ENCODE measurements around the gene TCEA2.
"Not testable (repeated sequence)": the region's sequence is repeated elsewhere in the genome, so short reads cannot be mapped to it uniquely, and the experiment has no call there.

TCEA2 gene

DNA sequence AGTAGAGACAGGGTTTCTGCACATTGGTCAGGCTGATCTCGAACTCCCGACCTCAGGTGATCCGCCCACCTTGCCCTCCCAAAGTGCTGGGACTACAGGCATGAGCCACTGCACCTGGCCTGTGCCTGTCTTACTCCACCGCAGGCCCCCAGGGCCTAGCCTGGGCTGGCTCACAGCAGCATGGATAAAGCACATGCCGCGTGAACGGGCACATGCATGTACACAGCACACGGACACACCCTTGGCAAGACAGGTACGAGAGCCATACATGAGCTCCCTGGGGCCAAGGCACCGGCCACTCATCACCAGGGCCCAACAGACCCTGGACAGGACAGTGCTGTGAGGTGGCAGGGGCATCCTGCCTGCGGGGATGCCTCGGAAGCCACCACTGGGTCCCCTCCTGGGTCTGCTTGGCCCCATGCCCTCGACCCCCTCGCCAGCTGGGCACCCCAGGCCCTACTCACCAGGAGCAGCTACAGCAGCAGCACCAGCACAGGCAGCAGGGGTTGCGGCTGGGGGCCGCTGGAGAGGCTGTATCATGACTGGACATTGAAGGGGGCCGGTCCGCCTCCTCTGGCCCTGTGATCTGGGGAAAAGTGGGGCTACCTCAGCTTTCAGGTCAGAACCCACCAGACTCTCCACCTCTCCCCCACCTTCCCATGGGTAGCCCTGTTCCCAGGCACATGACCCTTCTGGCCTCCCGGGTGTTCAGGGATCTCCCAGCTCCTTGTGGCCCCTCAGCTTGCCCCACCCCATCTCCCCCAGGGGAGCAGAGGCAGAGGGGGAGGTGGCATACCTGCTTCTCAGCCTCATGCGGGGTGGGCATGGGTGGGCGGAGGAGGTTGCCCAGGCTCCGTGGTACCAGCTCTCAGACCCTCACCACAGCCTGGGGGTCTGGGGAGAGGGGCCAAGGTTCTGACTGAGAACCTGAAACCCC is 13.3 kb downstream of the TCEA2 start:
- DNase-seq: no peak

DNA sequence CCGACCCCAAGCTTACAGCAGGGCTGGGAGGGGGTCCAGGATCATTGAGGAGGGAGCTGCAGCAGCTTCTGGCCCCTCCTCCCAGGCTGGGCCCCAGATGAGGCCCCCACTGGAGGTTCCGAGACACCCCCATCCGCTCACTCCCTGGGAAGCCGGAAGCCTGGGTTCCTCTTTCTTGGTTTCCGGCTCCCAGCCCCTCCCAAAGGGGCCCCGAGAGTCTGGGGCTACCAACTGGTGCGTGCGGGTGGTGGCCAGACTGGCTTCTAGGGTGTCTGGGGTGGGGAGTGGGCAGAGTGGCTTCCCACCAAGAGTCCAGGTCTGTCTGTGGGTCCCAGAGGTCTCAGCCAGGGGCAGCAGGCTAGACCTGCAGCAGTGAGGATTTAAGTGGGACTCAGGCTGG is 14.1 kb downstream of the TCEA2 start:
- peak in 5 of 56 donors; percentile 7 to 35 (median 23) for DNase-seq

GRCh38 chr20:64077541-64077875 is 14.5 kb downstream of the TCEA2 start:
- no peak for DNase-seq

GRCh38 chr20:64077876-64078551 is 15.0 kb downstream of the TCEA2 start:
- peak in 1 of 56 donors; percentile 5 for DNase-seq

GRCh38 chr20:64078934-64079272 is 15.9 kb downstream of the TCEA2 start:
- DNase-seq: no peak

DNA sequence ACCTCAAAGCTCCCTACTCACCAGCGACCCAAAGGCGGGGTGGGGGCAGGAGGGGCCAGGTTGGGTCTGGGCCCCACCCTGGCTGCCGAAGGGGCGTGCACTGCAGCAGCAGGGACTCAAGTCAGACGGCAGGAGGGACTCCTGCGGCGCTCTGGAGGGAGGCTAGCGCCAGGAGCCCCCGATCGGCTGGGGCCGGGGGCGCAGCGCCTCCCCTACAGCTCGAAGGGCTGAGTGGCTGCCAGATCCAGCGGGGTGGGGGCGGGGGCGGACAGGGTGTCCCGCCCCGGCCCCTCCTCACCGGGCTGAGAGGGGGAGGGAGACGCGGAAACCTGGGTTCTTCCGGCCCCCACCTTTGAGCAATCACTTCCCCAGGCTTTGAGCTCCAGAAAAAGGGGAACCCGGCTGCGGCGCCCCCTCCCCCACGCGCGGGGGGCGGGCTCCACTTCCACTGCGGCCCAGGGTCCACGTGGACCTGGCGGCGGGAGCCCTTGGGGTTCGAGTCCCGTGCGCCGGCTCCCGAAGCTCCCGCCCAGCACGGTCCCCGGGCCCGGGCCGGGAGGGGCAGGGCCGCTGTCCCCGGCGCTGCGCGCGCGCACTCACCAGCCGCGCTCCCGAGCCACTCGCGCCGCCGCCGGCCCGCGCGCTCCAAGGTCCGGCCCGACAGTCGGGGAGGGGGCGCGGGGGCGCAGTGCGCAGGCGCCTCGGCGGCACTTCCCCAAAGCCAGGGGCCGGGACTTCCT is 16.4 kb downstream of the TCEA2 start, which contains the start of gene RGS19:
Gene RGS19 (minus strand): TSS at position 246 of the 740 bp plus-strand sequence. CDS start 2,632 bp downstream, outside the sequence.
- DNase-seq: peak in 33 of 56 donors; percentile 26 to 78 (median 60)

DNA sequence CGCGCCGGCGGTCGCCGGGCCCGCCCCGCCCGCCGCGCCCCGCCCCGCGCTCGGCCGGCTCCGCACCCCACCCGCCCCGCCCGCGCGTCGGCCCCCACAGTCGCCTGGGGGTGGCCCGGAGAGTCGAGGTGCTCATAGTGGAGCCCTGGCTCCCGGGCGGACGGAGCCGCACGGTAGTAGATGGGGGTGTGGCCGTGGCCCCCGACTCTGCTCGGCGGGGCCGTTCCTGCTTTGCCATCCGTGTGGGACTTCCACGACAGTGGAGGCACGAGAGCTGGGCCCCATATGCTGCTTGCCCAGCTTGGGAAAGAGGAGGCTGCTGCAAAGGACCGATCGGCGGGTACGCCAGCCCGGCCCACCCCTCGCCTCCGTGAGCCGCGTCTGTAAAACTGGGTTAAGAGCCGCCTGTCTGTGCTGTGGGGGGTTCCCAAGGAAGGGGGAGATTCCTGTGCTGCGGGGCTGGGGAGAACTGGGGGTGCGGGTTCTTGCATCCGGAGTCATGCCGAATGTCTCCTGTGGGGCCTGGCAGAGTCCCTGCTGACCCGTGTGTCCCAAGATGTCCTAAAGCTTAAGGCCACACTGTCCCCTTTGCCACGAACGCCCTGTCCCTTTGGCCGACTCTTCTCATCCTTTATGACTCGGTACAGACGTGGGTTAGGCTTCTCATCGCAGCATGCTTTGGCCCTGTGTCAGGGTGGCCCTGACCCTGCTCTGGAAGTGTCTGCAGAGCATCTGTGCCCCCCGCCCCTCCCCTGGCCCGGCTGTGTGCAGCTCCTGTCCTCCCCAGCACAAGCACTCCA is 17.2 kb downstream of the TCEA2 start, which contains the start of gene OPRL1:
Gene OPRL1 (plus strand): TSS at position 70 of the 800 bp plus-strand sequence. CDS start 12,639 bp downstream, outside the sequence.
- DNase-seq: peak in 3 of 56 donors; percentile 38 to 64 (median 56)

- DNase-seq: no peak
These were observed 18.0 kb downstream of the TCEA2 start for GRCh38 chr20:64080813-64081623.

DNA sequence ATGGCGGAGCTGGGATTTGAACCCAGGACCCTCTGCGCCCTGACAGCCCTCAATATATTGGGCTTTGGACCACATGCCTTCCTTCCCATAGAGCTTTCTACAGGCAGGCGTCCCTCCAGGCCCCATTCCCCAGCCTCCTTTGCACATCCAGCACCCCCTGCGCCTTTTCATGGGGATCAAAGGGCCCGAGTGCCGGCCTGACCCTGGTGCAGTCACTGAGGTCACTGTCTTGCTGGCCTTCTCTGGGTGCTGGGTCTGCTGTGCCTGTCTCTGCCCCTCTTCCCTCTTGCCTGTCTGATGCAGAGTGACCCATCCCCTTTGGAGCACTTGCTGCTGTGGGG is 18.6 kb downstream of the TCEA2 start:
- DNase-seq: no peak

- DNase-seq: no peak
These were observed 19.2 kb downstream of the TCEA2 start for GRCh38 chr20:64082126-64082731.

GRCh38 chr20:64082820-64083377 is 19.9 kb downstream of the TCEA2 start:
- no peak for DNase-seq

DNA sequence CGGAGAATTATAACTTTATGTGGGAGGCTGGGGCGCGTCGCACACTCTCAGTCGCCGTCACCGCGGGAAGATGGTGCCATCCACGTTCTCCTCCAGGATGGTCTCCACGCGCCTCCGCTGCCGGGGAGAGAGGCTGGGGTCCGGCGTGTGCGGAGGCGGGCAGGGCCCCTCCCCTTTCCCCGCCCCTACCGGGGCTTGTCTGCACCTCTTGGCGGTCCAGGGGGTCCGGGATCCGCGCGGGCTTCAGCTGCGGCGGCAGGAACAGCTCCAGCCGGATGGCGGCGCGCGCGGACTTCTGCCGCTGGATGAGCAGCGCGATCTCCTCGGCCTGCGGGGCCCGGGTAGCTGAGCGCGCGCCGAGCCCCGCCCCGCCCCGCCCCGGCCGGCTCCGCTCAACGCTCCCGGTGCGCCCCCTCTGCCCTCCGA is 20.4 kb downstream of the TCEA2 start:
- peak in 38 of 56 donors; percentile 11 to 82 (median 54) for DNase-seq

DNA sequence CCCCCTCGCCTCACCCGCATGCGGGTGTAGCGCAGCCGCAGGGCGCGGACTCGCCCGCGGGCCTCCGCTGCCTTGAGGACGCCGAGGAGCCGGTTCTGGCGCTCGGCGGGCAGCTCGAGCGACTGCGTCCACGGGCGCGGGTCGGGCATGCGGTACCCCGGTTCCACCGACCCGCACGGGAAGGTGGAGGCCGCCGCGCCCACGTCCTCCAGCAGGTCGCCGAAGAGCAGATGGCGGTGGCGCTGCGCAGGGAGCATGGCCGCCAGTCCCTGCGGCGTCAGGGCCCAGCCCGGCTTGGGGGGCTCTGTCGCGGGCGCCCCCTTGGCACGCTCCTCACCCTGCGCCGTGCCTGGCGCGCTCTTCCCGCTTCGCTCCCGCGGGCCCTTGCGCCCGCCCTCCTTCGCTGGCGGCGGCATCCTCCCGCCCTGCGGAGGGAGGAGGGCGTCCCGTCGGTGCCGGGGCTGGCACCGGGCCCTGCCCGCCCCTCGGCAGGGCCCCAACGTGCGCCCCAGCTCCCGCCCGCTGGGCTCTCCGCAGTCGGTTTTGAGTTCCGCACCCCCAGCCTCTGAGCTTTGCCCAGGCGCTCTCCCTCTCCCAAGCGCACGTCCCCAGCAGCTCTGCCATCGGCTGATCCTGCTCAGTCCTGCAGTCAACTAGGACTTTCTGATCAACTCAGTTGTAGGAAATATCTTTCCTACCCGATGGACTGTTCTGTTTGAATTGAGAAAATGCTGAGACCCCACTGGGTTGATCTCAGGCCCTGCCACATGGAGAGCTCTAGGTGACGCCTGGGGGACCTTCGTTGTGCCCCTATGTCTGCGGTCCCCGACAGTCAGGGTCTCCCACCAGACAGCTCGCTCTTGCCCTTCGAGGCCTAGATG is 21.0 kb downstream of the TCEA2 start, which contains the start of gene LKAAEAR1:
Gene LKAAEAR1 (minus strand): TSS at position 595 of the 881 bp plus-strand sequence. CDS start 179 bp downstream, at position 416.
- peak in 1 of 56 donors; percentile 44 for DNase-seq

- DNase-seq: no peak
These were observed 21.7 kb downstream of the TCEA2 start for GRCh38 chr20:64084685-64085152.

GRCh38 chr20:64086801-64087200 is 23.8 kb downstream of the TCEA2 start:
- DNase-seq: no peak

DNA sequence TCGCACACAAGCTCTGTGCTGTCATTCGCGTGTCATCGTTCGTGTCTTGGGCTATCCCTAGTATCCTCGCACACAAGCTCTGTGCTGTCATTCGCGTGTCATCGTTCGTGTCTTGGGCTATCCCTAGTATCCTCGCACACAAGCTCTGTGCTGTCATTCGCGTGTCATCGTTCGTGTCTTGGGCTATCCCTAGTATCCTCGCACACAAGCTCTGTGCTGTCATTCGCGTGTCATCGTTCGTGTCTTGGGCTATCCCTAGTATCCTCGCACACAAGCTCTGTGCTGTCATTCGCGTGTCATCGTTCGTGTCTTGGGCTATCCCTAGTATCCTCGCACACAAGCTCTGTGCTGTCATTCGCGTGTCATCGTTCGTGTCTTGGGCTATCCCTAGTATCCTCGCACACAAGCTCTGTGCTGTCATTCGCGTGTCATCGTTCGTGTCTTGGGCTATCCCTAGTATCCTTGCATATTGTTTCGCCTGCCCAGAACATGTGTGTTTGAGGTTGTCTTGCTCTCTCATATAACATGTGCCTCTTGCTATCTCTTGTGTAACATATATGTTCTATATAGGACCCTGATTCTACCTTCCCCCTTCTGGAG is 24.3 kb downstream of the TCEA2 start:
- DNase-seq: not testable (repeated sequence)

DNA sequence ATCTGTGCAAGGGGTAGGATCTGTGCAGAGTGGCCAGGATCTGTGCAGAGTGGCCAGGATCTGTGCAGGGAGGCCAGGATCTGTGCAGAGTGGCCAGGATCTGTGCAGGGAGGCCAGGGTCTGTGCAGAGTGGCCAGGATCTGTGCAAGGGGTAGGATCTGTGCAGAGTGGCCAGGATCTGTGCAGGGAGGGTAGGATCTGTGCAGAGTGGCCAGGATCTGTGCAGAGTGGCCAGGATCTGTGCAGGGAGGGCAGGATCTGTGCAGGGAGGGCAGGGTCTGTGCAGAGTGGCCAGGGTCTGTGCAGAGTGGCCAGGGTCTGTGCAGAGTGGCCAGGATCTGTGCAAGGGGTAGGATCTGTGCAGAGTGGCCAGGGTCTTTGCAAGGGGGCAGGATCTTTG is 25.6 kb downstream of the TCEA2 start:
- not testable (repeated sequence) for DNase-seq
